ENCODE data around the gene GLCE. TPM values are rescaled to one million over a fixed set of nuclear protein-coding genes. Genes with fewer than 3 reads are reported as not detected.

Gene GLCE
- total RNA-seq, 1 donor = 14.8 TPM

- Histone ChIP-seq H3K4me1 (ENCODE audit: insufficient read depth, low read length) (no peaks in the 10 kb centered on the region), H4K20me1 (ENCODE audit: insufficient read depth, low read length) (no peaks in the 10 kb centered on the region), H3K9me3 (ENCODE audit: low read depth, low read length) (no peaks in the 10 kb centered on the region), H3K4me2 (ENCODE audit: insufficient read depth, low read length) (no peak overlapping the region), H3K79me2 (ENCODE audit: insufficient read depth, low read length) (no peaks in the 10 kb centered on the region), H2AFZ (ENCODE audit: low read length) (no peak overlapping the region), H3K36me3 (ENCODE audit: insufficient read depth, low read length) (no peaks in the 10 kb centered on the region), H3K4me3 (ENCODE audit: insufficient read depth, low read length) (no peak overlapping the region), H3K27me3 (ENCODE audit: insufficient read depth, low read length) (peaks cover 64% of the 10 kb centered on the region), H3K27ac (ENCODE audit: low read depth, low read length) (no peak overlapping the region)
- TF ChIP-seq CTCF (IDR thresholded peaks at IDR 0.05; ENCODE audit: extremely low read depth, low read depth, low read length) = no peak
- no peak for DNase-seq (ENCODE audit: insufficient read length, low spot score, missing footprints)
Observed at GRCh38 chr15:69145694-69146492, 14.5 kb upstream of the GLCE start.

- H4K20me1 ChIP-seq (ENCODE audit: insufficient read depth, low read length) = no peaks in the 10 kb centered on the region
- TF ChIP-seq CTCF (IDR thresholded peaks at IDR 0.05; ENCODE audit: extremely low read depth, low read depth, low read length) = no peak
- no peaks in the 10 kb centered on the region for H3K9me3 ChIP-seq (ENCODE audit: low read depth, low read length)
- H3K79me2 ChIP-seq (ENCODE audit: insufficient read depth, low read length) = no peaks in the 10 kb centered on the region
- no peak overlapping the region for H3K27ac ChIP-seq (ENCODE audit: low read depth, low read length)
- no peak overlapping the region for H3K4me2 ChIP-seq (ENCODE audit: insufficient read depth, low read length)
- H3K27me3 ChIP-seq (ENCODE audit: insufficient read depth, low read length) = peaks cover 66% of the 10 kb centered on the region
- H2AFZ ChIP-seq (ENCODE audit: low read length) = no peak overlapping the region
- DNase-seq (ENCODE audit: insufficient read length, low spot score, missing footprints) = no peak
- H3K36me3 ChIP-seq (ENCODE audit: insufficient read depth, low read length) = no peaks in the 10 kb centered on the region
- no peak overlapping the region for H3K4me3 ChIP-seq (ENCODE audit: insufficient read depth, low read length)
- no peaks in the 10 kb centered on the region for H3K4me1 ChIP-seq (ENCODE audit: insufficient read depth, low read length)
Observed at GRCh38 chr15:69146724-69147435, 13.6 kb upstream of the GLCE start.

GRCh38 chr15:69148465-69148864, 12.0 kb upstream of the GLCE start:
- H3K27ac ChIP-seq (ENCODE audit: low read depth, low read length) = no peak overlapping the region
- no peak for DNase-seq (ENCODE audit: insufficient read length, low spot score, missing footprints)
- H3K4me1 ChIP-seq (ENCODE audit: insufficient read depth, low read length) = no peaks in the 10 kb centered on the region
- H2AFZ ChIP-seq (ENCODE audit: low read length) = no peak overlapping the region
- no peaks in the 10 kb centered on the region for H3K9me3 ChIP-seq (ENCODE audit: low read depth, low read length)
- H4K20me1 ChIP-seq (ENCODE audit: insufficient read depth, low read length) = no peaks in the 10 kb centered on the region
- no peaks in the 10 kb centered on the region for H3K36me3 ChIP-seq (ENCODE audit: insufficient read depth, low read length)
- H3K4me3 ChIP-seq (ENCODE audit: insufficient read depth, low read length) = no peak overlapping the region
- TF ChIP-seq CTCF (IDR thresholded peaks at IDR 0.05; ENCODE audit: extremely low read depth, low read depth, low read length) = no peak
- no peak overlapping the region for H3K4me2 ChIP-seq (ENCODE audit: insufficient read depth, low read length)
- H3K79me2 ChIP-seq (ENCODE audit: insufficient read depth, low read length) = no peaks in the 10 kb centered on the region
- peaks cover 58% of the 10 kb centered on the region for H3K27me3 ChIP-seq (ENCODE audit: insufficient read depth, low read length)

GRCh38 chr15:69149163-69149562, 11.3 kb upstream of the GLCE start:
- Histone ChIP-seq H3K4me2 (ENCODE audit: insufficient read depth, low read length) (no peak overlapping the region), H3K4me1 (ENCODE audit: insufficient read depth, low read length) (peaks cover 3% of the 10 kb centered on the region), H2AFZ (ENCODE audit: low read length) (no peak overlapping the region), H3K27ac (ENCODE audit: low read depth, low read length) (no peak overlapping the region), H3K27me3 (ENCODE audit: insufficient read depth, low read length) (peaks cover 53% of the 10 kb centered on the region), H4K20me1 (ENCODE audit: insufficient read depth, low read length) (no peaks in the 10 kb centered on the region), H3K36me3 (ENCODE audit: insufficient read depth, low read length) (no peaks in the 10 kb centered on the region), H3K4me3 (ENCODE audit: insufficient read depth, low read length) (no peak overlapping the region), H3K79me2 (ENCODE audit: insufficient read depth, low read length) (no peaks in the 10 kb centered on the region), H3K9me3 (ENCODE audit: low read depth, low read length) (no peaks in the 10 kb centered on the region)
- no peak for DNase-seq (ENCODE audit: insufficient read length, low spot score, missing footprints)
- TF ChIP-seq CTCF (IDR thresholded peaks at IDR 0.05; ENCODE audit: extremely low read depth, low read depth, low read length) = no peak
